ENCODE results near the gene MYBPH.

MYBPH gene

DNA sequence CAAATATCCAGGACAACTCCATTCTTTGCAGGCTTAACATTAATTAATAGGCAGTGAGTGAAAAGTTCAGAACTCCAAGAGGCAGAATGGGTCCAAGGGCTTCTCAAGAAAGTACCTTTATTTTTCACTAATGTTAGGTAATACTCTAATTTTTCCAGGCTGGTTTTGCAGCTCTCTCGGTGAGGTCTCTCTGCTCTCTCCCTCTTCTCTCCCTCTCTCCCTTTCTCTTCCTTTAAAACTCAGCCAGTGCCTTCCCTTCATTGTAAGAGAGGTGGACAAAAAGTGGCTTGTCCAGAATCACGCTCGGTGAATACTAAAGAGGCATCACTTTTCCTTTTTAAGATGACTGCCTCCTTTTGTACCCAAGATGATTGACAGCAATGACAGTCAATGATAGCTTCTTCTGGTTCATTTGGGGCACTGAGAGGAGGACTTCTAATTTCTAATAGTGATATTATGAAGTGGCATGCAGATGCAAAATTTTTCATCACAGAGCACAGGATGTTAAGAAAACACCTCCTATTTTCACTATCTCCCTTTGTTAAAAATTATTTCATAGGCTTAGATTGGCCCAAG is 12.2 kb upstream of the MYBPH start:
- no peaks in the 10 kb centered on the region for H3K36me3 ChIP-seq (ENCODE audit: low read depth)
- no peak for DNase-seq (ENCODE audit: low spot score)
- no peaks in the 10 kb centered on the region for H3K27me3 ChIP-seq (ENCODE audit: insufficient read depth, poor library complexity, severe bottlenecking)
- ATAC-seq (ENCODE audit: low read depth), result no peak
- no peaks in the 10 kb centered on the region for H3K9me3 ChIP-seq (ENCODE audit: severe bottlenecking)
- H3K4me1 ChIP-seq (ENCODE audit: insufficient read depth, poor library complexity, severe bottlenecking), result no peaks in the 10 kb centered on the region
- H3K4me3 ChIP-seq (ENCODE audit: severe bottlenecking), result no peak overlapping the region
- TF ChIP-seq, protein P1, sequence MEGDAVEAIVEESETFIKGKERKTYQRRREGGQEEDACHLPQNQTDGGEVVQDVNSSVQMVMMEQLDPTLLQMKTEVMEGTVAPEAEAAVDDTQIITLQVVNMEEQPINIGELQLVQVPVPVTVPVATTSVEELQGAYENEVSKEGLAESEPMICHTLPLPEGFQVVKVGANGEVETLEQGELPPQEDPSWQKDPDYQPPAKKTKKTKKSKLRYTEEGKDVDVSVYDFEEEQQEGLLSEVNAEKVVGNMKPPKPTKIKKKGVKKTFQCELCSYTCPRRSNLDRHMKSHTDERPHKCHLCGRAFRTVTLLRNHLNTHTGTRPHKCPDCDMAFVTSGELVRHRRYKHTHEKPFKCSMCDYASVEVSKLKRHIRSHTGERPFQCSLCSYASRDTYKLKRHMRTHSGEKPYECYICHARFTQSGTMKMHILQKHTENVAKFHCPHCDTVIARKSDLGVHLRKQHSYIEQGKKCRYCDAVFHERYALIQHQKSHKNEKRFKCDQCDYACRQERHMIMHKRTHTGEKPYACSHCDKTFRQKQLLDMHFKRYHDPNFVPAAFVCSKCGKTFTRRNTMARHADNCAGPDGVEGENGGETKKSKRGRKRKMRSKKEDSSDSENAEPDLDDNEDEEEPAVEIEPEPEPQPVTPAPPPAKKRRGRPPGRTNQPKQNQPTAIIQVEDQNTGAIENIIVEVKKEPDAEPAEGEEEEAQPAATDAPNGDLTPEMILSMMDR (IDR thresholded peaks at IDR 0.05; ENCODE audit: poor library complexity, severe bottlenecking), result no peak
- H3K27ac ChIP-seq (ENCODE audit: poor library complexity, severe bottlenecking), result no peak overlapping the region

DNA sequence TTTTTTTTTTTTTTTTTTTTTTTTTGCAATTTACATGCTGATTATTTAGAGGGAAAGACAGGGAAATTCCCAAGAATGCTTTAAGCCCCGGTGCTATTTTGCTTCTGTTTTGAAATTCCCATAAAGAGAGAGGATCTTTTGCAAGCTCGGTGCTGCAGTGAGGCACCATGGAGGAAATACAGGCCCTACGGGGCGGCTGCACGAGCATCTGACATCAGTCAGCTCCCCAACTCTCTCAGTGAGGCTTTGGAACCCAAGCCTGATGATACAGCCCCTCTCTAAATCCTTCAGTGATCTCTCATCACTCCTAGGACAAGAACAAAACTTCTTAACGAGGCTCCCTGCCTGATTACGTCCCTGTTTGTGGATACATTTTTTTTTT is 11.7 kb upstream of the MYBPH start:
- Histone ChIP-seq H3K27me3 (ENCODE audit: insufficient read depth, poor library complexity, severe bottlenecking) (no peaks in the 10 kb centered on the region), H3K27ac (ENCODE audit: poor library complexity, severe bottlenecking) (no peak overlapping the region), H3K36me3 (ENCODE audit: low read depth) (no peaks in the 10 kb centered on the region), H3K9me3 (ENCODE audit: severe bottlenecking) (no peaks in the 10 kb centered on the region), H3K4me1 (ENCODE audit: insufficient read depth, poor library complexity, severe bottlenecking) (no peaks in the 10 kb centered on the region), H3K4me3 (ENCODE audit: severe bottlenecking) (no peak overlapping the region)
- ATAC-seq (ENCODE audit: low read depth) (no peak), DNase-seq (ENCODE audit: low spot score) (no peak)
- TF ChIP-seq, protein P1 (IDR thresholded peaks at IDR 0.05; ENCODE audit: poor library complexity, severe bottlenecking), result no peak

GRCh38 chr1:203186446-203187303 is 11.0 kb upstream of the MYBPH start, which contains the start of gene CHI3L1:
CHI3L1 (minus strand) TSS chr1:203186704; CDS start chr1:203186623, 81 bp downstream.
- TF ChIP-seq, protein P1 (IDR thresholded peaks at IDR 0.05; ENCODE audit: poor library complexity, severe bottlenecking), result no peak
- no peaks in the 10 kb centered on the region for H3K4me1 ChIP-seq (ENCODE audit: insufficient read depth, poor library complexity, severe bottlenecking)
- peak; percentile 46; the same call in 2 of the 3 replicates for ATAC-seq (ENCODE audit: low read depth)

DNA sequence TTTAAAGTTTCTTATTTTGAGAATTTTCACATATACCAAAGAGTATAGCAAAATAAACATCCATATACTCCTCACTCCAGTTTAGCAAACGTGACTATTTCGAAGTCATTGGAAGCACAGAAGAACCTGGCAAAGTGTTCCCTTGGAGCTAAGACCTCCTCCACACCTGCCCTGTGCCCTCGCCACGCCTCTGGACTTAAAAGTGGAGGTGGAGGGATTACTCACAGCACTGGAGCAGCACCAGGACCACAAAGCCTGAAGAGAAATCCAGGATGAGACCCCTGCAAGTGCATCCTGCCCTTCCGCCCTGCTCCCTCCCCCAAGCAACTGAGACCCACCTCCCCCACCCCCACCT is 10.4 kb upstream of the MYBPH start:
- H3K27ac ChIP-seq (ENCODE audit: poor library complexity, severe bottlenecking), result no peak overlapping the region
- TF ChIP-seq, protein P1 (IDR thresholded peaks at IDR 0.05; ENCODE audit: poor library complexity, severe bottlenecking), result no peak
- no peaks in the 10 kb centered on the region for H3K36me3 ChIP-seq (ENCODE audit: low read depth)
- no peaks in the 10 kb centered on the region for H3K4me1 ChIP-seq (ENCODE audit: insufficient read depth, poor library complexity, severe bottlenecking)
- no peaks in the 10 kb centered on the region for H3K9me3 ChIP-seq (ENCODE audit: severe bottlenecking)
- no peak overlapping the region for H3K4me3 ChIP-seq (ENCODE audit: severe bottlenecking)
- DNase-seq (ENCODE audit: low spot score), result no peak
- ATAC-seq (ENCODE audit: low read depth), result no peak
- H3K27me3 ChIP-seq (ENCODE audit: insufficient read depth, poor library complexity, severe bottlenecking), result no peaks in the 10 kb centered on the region

More at GRCh38 chr1:203186446-203187303, 11.0 kb upstream of the MYBPH start, which contains the start of gene CHI3L1:
- H3K27ac ChIP-seq (ENCODE audit: poor library complexity, severe bottlenecking), result no peak within 1 kb of the TSS
- no peak for DNase-seq (ENCODE audit: low spot score)
- H3K4me3 ChIP-seq (ENCODE audit: severe bottlenecking), result no peak within 1 kb of the TSS
- H3K36me3 ChIP-seq (ENCODE audit: low read depth), result no peaks in the 10 kb centered on the region
- H3K27me3 ChIP-seq (ENCODE audit: insufficient read depth, poor library complexity, severe bottlenecking), result no peaks in the 10 kb centered on the region
- H3K9me3 ChIP-seq (ENCODE audit: severe bottlenecking), result no peaks in the 10 kb centered on the region

DNA sequence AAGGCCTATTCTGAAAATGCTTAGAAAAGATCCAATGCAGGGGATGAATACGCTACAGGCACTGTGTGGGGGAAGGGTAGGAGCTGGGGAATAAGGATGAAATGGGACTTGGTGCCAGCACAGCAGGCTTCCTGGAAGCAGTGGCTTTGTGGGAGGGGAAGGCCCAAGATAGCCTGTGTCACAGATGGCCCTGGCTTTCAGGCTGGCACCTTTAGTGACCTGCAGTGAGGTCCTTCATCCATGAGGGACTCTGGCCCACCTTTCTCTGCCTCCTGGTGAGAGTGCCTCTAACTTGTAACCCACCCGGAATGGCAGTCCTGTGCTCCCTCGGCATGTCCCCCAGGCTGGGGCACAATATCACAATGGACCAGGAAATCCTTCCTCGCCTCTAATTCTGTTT is 10.0 kb upstream of the MYBPH start:
- TF ChIP-seq, protein P1 (IDR thresholded peaks at IDR 0.05; ENCODE audit: poor library complexity, severe bottlenecking), result no peak
- Histone ChIP-seq H3K27ac (ENCODE audit: poor library complexity, severe bottlenecking) (no peak overlapping the region), H3K36me3 (ENCODE audit: low read depth) (no peaks in the 10 kb centered on the region), H3K4me3 (ENCODE audit: severe bottlenecking) (no peak overlapping the region), H3K4me1 (ENCODE audit: insufficient read depth, poor library complexity, severe bottlenecking) (no peaks in the 10 kb centered on the region), H3K9me3 (ENCODE audit: severe bottlenecking) (no peaks in the 10 kb centered on the region), H3K27me3 (ENCODE audit: insufficient read depth, poor library complexity, severe bottlenecking) (no peaks in the 10 kb centered on the region)
- no peak for DNase-seq (ENCODE audit: low spot score)
- ATAC-seq (ENCODE audit: low read depth), result no peak

All from RWPE2 (cell line).